Stimulated activated CD4-positive, alpha-beta T cell treated with anti-CD3 and anti-CD28 coated beads, Interleukin-15, amount 100 ng/mL, for 48 hours (primary cell): ENCODE measurements around the gene INSRR.

ENCODE experiments used
- DNase-seq, 2 donors: peaks; one replicate each; pipeline ENCODE4 v3.0.0-alpha.2; 2020; ENCODE audit warnings: low read depth in 2 of 2

Gene INSRR

DNA sequence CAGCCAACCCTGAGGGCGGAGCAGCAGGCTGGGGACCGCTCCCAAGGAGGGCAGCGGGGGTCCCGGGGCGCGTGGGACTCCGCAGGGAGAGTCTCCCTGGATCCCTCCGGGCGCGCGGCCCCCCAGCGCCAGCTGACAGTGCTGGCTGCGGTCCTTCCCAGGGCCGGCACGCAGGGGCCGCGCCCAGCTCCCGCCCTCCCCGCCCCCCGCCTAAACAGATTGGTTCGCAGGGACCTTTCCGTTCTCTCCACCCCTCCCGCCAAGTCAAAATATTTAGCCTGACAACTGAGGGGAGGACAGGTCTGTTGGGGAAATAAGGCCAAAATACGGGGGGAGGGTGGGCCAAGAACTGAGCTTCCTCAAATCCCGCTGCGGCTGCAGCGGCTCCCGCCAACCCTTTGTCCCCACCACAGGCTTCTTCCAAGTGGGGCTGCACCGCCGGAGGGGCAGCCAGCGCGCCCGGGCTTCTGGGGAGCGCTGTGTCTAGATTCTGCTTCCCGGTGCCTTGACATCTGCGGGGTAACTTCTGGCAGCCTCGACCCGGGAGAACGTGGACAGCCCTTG, at the start of gene INSRR:
INSRR (minus strand) TSS at position 159 of the 564 bp plus-strand sequence. CDS start 496 bp downstream, outside the sequence.
- no peak for DNase-seq

DNA sequence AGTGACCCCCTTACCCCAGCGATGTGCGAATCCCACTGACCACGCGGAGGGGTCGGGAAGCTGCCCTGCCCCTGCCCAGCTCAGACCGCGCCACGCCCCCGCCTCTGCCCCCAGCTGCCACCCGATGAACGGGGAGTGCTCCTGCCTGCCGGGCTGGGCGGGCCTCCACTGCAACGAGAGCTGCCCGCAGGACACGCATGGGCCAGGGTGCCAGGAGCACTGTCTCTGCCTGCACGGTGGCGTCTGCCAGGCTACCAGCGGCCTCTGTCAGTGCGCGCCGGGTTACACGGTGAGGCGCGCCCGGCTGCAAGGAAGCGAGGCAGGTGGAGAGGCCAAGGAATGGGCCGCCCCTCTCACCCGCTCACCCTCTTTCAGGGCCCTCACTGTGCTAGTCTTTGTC, 49.6 kb upstream of the INSRR start:
- no peak for DNase-seq

DNA sequence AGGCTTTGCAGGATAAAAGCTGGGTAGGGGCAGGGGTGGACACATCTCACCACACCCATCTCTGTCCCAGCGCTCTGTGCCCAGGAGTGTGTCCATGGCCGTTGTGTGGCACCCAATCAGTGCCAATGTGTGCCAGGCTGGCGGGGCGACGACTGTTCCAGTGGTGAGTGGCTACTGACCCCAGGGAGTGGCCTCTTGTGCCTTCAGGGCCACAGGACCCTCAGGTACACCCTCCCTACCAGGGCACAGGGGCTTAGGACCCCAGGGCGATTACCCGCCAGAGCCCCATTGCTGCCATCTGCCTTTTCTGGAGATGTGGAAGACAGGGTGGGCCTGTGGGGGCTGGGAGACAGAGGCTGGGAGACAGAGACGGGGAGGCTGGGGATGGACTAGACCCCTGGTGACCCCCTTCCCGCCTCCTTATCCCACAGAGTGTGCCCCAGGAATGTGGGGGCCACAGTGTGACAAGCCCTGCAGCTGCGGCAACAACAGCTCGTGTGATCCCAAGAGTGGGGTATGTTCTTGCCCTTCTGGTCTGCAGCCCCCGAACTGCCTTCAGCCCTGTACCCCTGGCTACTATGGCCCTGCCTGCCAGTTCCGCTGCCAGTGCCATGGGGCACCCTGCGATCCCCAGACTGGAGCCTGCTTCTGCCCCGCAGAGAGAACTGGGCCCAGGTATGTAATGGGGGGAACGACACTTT, 47.4 kb upstream of the INSRR start:
- DNase-seq: no peak

GRCh38 chr1:156905651-156906050, 46.7 kb upstream of the INSRR start:
- no peak for DNase-seq

GRCh38 chr1:156905176-156905575, 46.3 kb upstream of the INSRR start:
- DNase-seq: no peak

GRCh38 chr1:156904187-156904959, 45.5 kb upstream of the INSRR start:
- DNase-seq: no peak

GRCh38 chr1:156903328-156904091, 44.6 kb upstream of the INSRR start:
- DNase-seq: no peak

- DNase-seq: no peak
Measured at GRCh38 chr1:156901966-156902915, 43.3 kb upstream of the INSRR start.

DNA sequence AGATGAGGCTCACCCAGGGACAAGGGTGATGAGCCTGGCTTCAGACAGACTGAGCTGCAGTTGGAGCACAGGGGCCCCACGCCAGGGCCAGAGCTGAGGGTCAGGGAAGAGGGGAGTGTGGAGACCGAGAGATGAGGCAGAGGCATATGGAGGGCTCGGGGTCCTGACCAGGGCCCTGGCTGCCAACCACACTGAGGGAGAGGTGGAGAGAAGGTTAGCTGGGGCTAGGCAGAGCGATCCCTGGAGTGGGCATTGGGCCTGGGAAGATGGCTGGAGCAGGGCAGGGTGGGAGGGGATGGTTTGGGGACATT, 42.6 kb upstream of the INSRR start:
- no peak for DNase-seq

DNA sequence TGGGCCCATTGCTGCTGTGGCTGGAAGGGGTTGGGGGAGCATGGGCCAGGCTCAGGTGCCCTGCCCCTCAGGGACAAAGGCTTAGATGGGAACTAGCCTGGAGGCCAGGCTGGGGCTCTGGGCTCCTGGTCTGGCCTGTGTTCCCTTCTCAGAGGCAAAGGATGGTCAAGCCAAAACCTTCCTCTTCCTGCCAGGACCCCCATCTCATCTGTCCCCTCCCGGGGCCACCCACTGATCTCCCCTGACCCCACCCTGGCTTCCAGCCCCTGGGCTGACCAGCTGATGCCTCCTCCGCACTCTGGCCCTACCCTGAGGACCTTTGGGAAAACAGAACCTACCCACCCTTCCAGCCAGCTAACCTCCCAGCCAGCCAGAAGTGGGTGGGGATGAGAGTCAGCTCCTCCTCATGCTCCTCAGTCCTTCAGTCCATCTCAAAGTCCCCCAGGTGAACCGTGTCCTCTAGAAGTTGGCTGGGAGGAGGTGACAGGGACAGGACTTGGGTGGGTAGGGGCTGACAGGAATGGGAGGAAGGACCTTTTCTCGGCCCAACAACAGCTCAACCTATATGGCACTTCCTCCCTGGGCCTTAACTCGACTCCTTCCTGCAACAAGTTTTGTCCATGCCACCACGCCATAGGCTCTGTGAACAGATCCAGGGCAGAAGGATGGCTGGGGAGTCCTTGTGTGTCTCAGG, 42.1 kb upstream of the INSRR start:
- DNase-seq: no peak

DNA sequence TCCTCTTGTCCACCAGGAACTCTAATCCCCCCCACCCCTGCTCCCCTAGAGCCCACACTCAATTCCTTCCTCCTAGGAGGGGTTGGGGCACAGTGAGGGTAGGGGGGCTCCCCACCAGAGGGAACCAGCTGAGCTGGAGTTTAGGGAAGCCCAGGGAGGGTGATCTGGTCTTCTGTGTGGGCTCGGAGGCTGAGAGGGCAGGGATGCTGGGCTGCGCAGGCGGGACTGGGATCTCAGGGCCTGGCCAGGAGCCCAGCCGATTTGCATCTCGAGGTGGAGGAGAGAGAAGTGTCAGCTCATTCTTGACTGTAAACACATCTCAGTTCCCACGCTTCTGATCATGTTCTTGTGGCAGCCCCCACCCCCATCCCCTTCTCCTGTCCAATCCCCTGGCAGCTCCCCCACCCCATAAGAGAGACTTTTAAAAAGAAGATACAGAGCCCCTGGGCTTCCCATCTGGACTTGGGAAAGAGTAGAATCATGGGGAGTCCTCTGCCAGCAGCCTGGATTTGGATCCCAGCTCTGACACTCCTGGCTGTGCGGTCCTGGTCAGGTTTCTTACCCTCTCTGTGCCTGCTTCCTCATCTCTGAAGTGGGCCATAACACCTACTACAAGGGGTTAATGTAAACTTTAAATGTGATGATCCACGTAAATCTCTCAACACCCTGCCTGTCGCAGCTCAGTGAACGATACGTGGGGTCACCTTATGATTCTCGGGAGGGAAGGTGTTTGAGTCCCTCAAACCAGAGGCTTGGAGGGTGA, 41.2 kb upstream of the INSRR start:
- DNase-seq: no peak

DNA sequence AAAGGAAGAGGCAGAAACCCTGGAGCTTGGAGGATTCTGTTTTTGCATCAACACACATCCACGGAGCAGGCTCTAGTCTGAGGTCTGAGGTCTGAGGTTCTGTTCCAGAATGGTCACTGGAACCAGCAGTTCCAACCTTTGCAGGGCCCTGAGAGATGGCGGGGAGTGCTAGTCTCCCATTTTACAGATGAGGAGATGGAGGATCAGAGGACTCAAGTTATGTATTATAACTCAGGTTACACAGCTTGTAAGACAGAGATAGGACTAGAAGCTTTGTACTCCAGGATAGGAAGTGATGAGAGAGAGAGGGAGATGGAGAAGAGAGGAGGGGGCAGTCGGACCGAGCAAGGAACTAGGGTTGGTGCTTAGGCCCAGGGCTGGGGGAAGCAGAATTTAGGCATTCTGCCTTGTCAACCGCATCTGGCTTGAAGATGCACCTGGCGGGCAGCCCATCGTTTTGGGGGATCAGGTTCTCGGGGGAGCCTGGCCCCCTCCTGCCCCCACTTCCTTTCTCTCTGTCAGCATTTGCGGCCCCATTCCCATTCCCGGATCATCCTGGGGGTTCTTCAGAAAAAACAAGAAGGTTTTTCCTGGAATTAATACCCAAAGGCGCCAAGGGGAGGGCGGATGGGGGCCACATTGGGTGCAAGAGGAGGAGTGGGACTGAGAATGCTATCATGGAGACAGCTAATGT, 40.2 kb upstream of the INSRR start:
- no peak for DNase-seq

DNA sequence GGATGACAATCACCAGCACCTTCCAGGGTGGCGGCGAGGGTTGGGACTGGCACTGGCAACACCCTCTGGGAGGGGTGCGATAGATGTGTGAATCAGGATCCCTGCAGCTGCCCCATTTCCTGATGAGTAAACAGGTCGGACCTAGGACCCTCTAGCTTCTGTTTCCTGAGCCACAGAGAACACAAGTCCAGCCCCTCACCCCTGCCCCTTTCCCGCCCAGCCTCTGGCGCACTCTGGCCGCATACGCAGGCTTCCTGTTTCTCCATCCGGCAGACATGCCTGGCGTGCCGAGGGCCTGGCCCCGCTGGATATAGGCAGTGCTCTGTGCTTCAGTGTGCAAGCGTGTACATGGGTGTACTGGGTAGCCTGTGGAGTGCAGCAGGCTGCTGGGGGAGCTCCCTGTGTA, 39.2 kb upstream of the INSRR start:
- no peak for DNase-seq

- DNase-seq: no peak
Measured at GRCh38 chr1:156897078-156897825, 38.3 kb upstream of the INSRR start.

GRCh38 chr1:156896490-156897033, 37.6 kb upstream of the INSRR start:
- DNase-seq: no peak

- no peak for DNase-seq
Measured at GRCh38 chr1:156895927-156896326, 37.0 kb upstream of the INSRR start.

DNA sequence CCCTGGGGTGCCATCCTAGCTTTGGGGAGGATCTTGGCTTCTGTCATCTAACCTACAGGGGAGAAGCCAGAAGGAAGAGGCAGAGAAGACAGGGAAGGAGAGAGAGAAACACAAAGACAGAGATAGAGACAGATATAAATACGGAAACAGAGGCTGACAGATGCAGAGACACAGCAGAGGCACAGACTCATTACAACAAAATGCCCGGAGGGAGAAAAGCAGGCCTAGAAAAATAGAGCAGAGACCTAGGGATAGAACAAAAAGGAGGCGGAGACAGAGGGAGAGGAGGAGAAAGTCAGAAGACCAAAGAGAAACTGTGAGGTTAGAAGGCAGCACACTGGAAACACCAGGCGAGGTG, 36.5 kb upstream of the INSRR start:
- DNase-seq: no peak

DNA sequence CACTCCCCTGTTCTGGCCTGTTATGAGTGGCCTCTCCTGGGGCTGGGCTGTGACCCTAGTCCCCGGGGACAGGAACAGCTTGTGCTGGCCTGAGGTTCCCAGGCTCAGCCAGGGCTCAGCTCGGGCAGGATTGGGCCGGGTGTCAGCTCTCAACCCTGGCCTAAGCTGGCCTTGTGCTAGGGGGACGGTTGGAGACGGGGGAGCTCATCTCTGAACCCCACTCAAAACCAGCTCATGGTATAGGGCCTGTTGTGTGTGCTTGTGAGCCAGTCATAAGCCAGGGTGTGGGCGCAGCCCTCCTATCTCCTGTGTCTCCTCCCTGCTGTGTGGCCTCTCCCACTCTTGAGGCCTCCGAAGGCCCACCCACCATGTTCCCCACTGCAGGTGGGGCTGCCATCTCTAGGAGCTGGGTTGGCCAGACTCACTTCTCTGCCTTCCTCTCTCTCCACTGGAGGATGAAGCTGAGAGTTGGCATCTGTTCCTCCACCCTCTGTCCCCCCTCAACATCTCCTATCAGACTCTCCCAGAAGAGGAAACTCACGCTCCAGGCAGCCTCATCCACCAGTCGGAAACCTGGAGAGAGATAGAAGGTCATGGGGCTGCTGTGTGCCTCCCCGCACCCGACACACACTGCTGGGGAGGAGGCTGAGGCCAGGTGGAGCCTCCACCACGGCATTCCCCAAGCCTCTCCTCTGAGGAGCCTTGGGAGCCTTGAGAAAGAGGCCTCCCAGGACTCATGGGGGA, 36.0 kb upstream of the INSRR start:
- no peak for DNase-seq
